Psoas muscle (tissue), 8 donors: ENCODE data around the gene FBXL22. TPM values are rescaled to one million over a fixed set of nuclear protein-coding genes. Genes with fewer than 3 reads are reported as not detected.

Experiments used
- ATAC-seq, 4 donors: fragments of 200-7000 bp; cut with Tn5 transposase; one replicate each; pipeline ENCODE4 v1.9.1; 2020; ENCODE audit warnings: moderate library complexity in 3 of 4, mild to moderate bottlenecking in 2 of 4
- DNase-seq, 2 donors: peaks; one replicate each; pipeline ENCODE4 v3.0.0-alpha.2; 2020
- H3K27ac ChIP-seq: fragments of 200-600 bp; one replicate; pipeline ENCODE4 v1.8.0; 2022
- H3K27me3 ChIP-seq, 3 donors: fragments of 200-600 bp in 1 of 3; one replicate each; pipeline versions ENCODE4 v1.6.1 to v1.8.0; 2013 to 2022; ENCODE audit warnings: low read length in 2 of 3, mild to moderate bottlenecking in 2 of 3, moderate library complexity in 1 of 3; ENCODE audit not compliant: insufficient read depth in 3 of 3
- H3K36me3 ChIP-seq, 2 donors: fragments of 200-600 bp in 1 of 2; one replicate each; pipeline versions ENCODE4 v1.6.1 to v1.8.0; 2013 to 2022; ENCODE audit warnings: low read depth in 1 of 2, mild to moderate bottlenecking in 1 of 2, moderate library complexity in 1 of 2; ENCODE audit not compliant: insufficient read depth in 1 of 2
- H3K4me1 ChIP-seq: fragments of 200-600 bp; one replicate; pipeline ENCODE4 v1.8.0; 2022
- H3K4me3 ChIP-seq: fragments of 200-600 bp; one replicate; pipeline ENCODE4 v1.8.0; 2022; ENCODE audit warnings: mild to moderate bottlenecking
- H3K9me3 ChIP-seq: fragments of 200-600 bp; one replicate; pipeline ENCODE4 v1.8.0; 2022
- CTCF ChIP-seq: fragments of 200-600 bp; IDR thresholded peaks from one replicate; pipeline ENCODE4 v1.8.0; 2022; ENCODE audit warnings: antibody characterized with exemption
- WGBS, 3 donors: extraction: QIAGEN DNeasy Blood & Tissue Kit; methylation state at CpG; one replicate each; pipeline versions ENCODE4 v1.1.6 to v1.1.7; 2013; 5-methylcytosine and 5-hydroxymethylcytosine counted together
- intact Hi-C, 2 donors: fragments of 100-400 bp; cut with DNase I; formaldehyde crosslinking; loops; one replicate each; pipeline versions ENCODE4 v1.11.0 to v1.14.2; 2022
- polyA plus RNA-seq, 3 donors: library from polyadenylated mRNA; stranded (reverse); fragments of 200-250 nt; gene quantifications; one replicate each; pipeline ENCODE4 v1.2.3, GENCODE V29; 2013
- total RNA-seq, 4 donors: library from RNA; stranded (reverse); fragmentation: NEBNext Ultra II Directional in 2 of 4; extraction: Animal tissue kit (Norgen Biotek cat#: 25700) in 2 of 4; gene quantifications; one replicate each; pipeline versions ENCODE4 v1.2.1 to v1.2.4, GENCODE V29; 2021 to 2023
- donor health status: healthy with polysubstance abuse.
- donor health status: DM: no; HTN: no; CAD: no; lungs with moderate emphysema.
- donor health status: Bipolar disorder and iron deficiency.
- donor health status: healthy.
- donor health status: DM: yes; HTN: yes; CAD: no.
- donor health status: DM: no; HTN: no; CAD: no.
- donor health status: DM: no; HTN: no; CAD: no.
- donor health status: DM: yes; HTN: yes; CAD: no.

FBXL22 gene
- total and polyA plus RNA-seq, 7 donors = 0.17 to 6.6 (median 0.37) TPM

GRCh38 chr15:63587527-63587926 lies 9.7 kb upstream of the FBXL22 start:
- intact Hi-C loops = no loop called here
- Histone ChIP-seq H3K4me3 (no peak overlapping the region), H3K36me3 (peaks cover 6 to 83% of the 10 kb centered on the region in 2 donors), H3K27ac (no peak overlapping the region), H3K9me3 (peaks cover 4% of the 10 kb centered on the region), H3K4me1 (no peaks in the 10 kb centered on the region), H3K27me3 (no peaks in the 10 kb centered on the region)
- TF ChIP-seq CTCF = no peak
- no peak for DNase-seq
- 85 to 94% (median 90%) methylated on average over 2 of the region's 2 CpGs for WGBS, 3 donors
- ATAC-seq = no peak

- Histone ChIP-seq H3K27ac (no peak overlapping the region), H3K4me1 (no peaks in the 10 kb centered on the region), H3K27me3 (no peaks in the 10 kb centered on the region), H3K36me3 (peaks cover 6 to 93% of the 10 kb centered on the region in 2 donors), H3K4me3 (no peak overlapping the region), H3K9me3 (peaks cover 4% of the 10 kb centered on the region)
- WGBS, 3 donors = 96 to 98% (median 97%) methylated on average over 6 of the region's 6 CpGs
- DNase-seq (no peak), ATAC-seq (no peak)
- intact Hi-C loops = loop anchor here in 1 of 2 donors (2.0 kb wide), 1 partner anchor 58 kb away; no protein-coding TSS in a partner anchor
- no peak for TF ChIP-seq CTCF
Measured at GRCh38 chr15:63588826-63589225, 8.4 kb upstream of the FBXL22 start.

- 80 to 82% (median 82%) methylated on average over 9 of the region's 9 CpGs for WGBS, 3 donors
- no peak for ATAC-seq
- Histone ChIP-seq H3K27ac (no peak overlapping the region), H3K9me3 (no peaks in the 10 kb centered on the region), H3K27me3 (no peaks in the 10 kb centered on the region), H3K36me3 (peaks cover 6 to 47% of the 10 kb centered on the region in 2 donors), H3K4me3 (no peak overlapping the region), H3K4me1 (peaks cover 38% of the 10 kb centered on the region)
- no peak for TF ChIP-seq CTCF
- intact Hi-C loops = no loop called here
- DNase-seq = no peak
Measured at GRCh38 chr15:63593705-63594671, 3.2 kb upstream of the FBXL22 start.

GRCh38 chr15:63595065-63595464 lies 2.1 kb upstream of the FBXL22 start:
- H3K4me3 ChIP-seq = no peak overlapping the region
- peaks cover 46% of the 10 kb centered on the region for H3K4me1 ChIP-seq
- no peak for TF ChIP-seq CTCF
- peaks cover 4 to 36% of the 10 kb centered on the region in 2 donors for H3K36me3 ChIP-seq
- DNase-seq = peak in 1 of 2 donors; percentile 69
- peak overlapping the region; percentile 33 for H3K27ac ChIP-seq
- H3K27me3 ChIP-seq = no peaks in the 10 kb centered on the region
- no peaks in the 10 kb centered on the region for H3K9me3 ChIP-seq
- intact Hi-C loops = loop anchor here (5.0 kb wide), 3 partner anchors 88 to 128 kb away; partner anchors contain the start of gene USP3 (in 1 of the 2)
- WGBS, 3 donors = 24 to 33% (median 30%) methylated on average over 3 of the region's 3 CpGs
- peak; percentile 26 to 48 (median 40) for ATAC-seq
